Ishikawa (cell line): Measurements from ENCODE around the gene IGSF22.

Experiments
- CREB1 ChIP-seq: IDR thresholded peaks from 2 replicates; pipeline ENCODE4 v1.6.1; 2012; ENCODE audit warnings: low read depth
- NFIC ChIP-seq: IDR thresholded peaks from 2 replicates; pipeline ENCODE4 v1.6.1; 2012
- REST ChIP-seq: IDR thresholded peaks from 2 replicates; pipeline ENCODE4 v1.6.1; 2012; ENCODE audit warnings: low read depth, mild to moderate bottlenecking
- TAF1 ChIP-seq: IDR thresholded peaks from 2 replicates; pipeline ENCODE4 v1.6.1; 2012; ENCODE audit warnings: low read depth, mild to moderate bottlenecking
- TCF12 ChIP-seq: IDR thresholded peaks from 2 replicates; pipeline ENCODE4 v1.6.1; 2012; ENCODE audit warnings: low read depth
- USF1 ChIP-seq: IDR thresholded peaks from 2 replicates; pipeline ENCODE4 v1.6.1; 2012
- YY1 ChIP-seq: IDR thresholded peaks from 2 replicates; pipeline ENCODE4 v1.6.1; 2012; ENCODE audit warnings: low read depth
- ZBTB7A ChIP-seq: IDR thresholded peaks from 2 replicates; pipeline ENCODE4 v1.6.1; 2012; ENCODE audit warnings: low read depth
- TF ChIP-seq, protein P1 (sequence below): IDR thresholded peaks from 2 replicates; pipeline ENCODE4 v1.6.1; 2012

DNA sequence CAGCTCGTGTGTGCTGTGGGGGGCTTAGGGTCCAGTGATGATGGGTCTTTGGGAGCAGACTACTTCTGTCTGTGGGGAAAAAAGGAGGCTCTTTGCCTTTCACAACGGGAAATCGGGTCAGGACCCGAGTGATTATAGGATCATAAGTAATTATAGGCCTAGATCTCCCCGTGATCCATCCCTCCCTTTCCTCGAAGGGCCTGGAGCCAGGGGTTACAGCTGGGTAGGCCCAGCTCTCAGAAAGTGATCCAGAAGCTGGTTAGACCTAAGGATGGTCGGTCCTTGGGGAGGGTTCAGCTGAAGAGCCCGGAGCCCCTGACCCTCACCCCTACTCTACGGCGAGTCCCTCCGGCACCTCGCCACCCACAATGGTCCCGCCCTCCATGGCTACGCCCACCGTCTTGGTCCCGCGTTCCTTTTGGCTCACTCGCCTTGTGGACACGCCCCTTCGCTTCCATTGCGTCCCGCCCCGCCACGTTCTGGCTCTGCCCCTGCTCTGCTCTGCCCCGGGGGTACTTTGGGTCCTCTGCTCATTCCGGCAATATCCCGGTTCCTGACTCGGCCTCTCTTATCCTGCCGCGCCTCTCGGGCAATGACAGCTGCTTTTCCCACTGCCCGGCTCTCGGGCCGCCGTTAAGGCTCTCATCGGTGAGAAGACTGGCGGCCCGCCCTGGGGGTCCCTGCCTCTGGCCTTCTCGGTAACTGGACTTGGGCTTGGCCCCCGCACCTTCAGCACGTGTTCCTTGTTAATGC, 5.0 kb downstream of the IGSF22 start:
- no peak; the same call in 1 of the 2 replicates for TF ChIP-seq TAF1
- TF ChIP-seq CREB1 = no peak
- no peak for TF ChIP-seq NFIC
- TF ChIP-seq, protein P1, sequence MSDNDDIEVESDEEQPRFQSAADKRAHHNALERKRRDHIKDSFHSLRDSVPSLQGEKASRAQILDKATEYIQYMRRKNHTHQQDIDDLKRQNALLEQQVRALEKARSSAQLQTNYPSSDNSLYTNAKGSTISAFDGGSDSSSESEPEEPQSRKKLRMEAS = peak; percentile 53; the same call in 1 of the 2 replicates
- no peak for TF ChIP-seq YY1
- TF ChIP-seq USF1 = no peak
- TF ChIP-seq ZBTB7A = peak; percentile 76; the same call in 1 of the 2 replicates
- TF ChIP-seq REST = no peak
- TF ChIP-seq TCF12 = no peak
